SK-N-SH treated with all-trans-retinoic acid at 6 μM for 48 hours (cell line): ENCODE measurements around the gene DDX31.

Experiments used
- ZFP3 ChIP-seq: fragments of 250-450 bp; sonication (Bioruptor Pico); IDR thresholded peaks from 2 replicates; pipeline ENCODE4 v1.5.0; 2020; ENCODE audit warnings: mild to moderate bottlenecking, moderate library complexity
- TF ChIP-seq, protein P1 (sequence below): fragments of 250-450 bp; sonication (Bioruptor Pico); IDR thresholded peaks from 2 replicates; pipeline ENCODE4 v1.8.0; 2021; ENCODE audit warnings: low read depth, mild to moderate bottlenecking, moderate library complexity, borderline replicate concordance

GRCh38 chr9:132663117-132663516, 6.7 kb downstream of the DDX31 start:
- TF ChIP-seq ZFP3 (CRISPR knock-in tag), result no peak
- TF ChIP-seq, protein P1, sequence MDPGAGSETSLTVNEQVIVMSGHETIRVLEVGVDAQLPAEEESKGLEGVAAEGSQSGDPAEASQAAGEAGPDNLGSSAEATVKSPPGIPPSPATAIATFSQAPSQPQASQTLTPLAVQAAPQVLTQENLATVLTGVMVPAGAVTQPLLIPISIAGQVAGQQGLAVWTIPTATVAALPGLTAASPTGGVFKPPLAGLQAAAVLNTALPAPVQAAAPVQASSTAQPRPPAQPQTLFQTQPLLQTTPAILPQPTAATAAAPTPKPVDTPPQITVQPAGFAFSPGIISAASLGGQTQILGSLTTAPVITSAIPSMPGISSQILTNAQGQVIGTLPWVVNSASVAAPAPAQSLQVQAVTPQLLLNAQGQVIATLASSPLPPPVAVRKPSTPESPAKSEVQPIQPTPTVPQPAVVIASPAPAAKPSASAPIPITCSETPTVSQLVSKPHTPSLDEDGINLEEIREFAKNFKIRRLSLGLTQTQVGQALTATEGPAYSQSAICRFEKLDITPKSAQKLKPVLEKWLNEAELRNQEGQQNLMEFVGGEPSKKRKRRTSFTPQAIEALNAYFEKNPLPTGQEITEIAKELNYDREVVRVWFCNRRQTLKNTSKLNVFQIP (CRISPR knock-in tag), result no peak
